ENCODE measurements around the gene CBLB.

Gene CBLB

DNA sequence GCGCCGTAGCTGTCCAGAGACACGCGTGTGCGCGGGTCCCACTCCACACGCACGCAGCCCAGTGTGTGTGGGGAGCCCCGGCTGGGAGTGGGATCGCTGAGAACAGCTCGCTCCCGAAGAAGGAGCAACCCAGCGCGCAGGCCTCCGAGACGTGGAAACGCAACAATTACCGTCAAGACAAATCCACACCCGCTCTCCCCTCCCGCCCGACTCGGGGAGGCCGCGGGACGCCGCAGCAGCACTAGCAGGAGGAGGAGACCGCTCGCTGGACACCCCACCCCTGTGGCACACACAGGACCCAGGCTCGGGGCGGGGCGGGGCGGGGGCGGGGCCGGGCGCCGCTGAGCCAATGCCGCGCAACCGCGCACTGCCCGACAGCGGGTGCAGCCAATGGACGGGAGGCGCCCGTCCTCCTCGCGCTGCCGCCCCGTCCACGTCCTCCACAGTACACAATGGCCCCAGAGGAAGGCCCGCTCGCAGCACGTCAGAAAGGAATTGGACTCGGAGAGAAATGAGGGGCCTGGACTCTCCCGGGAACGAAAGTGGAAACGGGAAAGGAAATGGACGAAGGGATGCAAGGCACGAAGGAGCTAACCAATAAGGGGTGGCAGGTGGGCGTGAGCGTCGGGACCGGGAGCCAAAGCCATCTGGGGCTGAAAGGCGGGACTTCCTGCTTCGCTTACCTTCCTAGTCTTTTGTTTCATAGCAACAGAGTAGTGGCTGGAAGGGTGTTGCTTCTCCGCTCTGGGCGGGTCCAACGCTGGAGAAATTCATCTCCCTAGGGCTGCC lies at the start of gene CBLB:
Gene CBLB, minus strand, starts transcription at position 271 of the 789 bp plus-strand sequence. CDS start 1,435 bp downstream, outside the sequence.
- peak; percentile 77 for DNase-seq (ENCODE audit: low read depth)

DNA sequence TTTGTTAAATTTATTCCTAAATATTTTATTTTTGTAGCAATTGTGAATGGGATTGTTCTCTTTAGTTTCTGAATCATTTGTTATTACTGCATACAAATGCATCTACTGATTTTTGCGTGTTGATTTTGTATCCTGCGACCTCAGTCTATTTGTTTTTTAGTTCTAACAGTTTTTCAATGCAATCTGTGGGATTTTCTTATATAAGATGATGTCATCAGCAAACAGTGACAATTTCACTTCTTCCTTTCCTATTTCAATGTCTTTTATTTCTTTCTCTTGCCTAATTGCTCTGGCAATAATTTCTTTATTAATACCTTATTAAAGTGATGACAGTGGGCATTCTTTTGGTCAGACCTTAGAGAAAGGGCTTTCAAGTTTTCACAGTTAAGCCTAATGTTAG lies 48.0 kb upstream of the CBLB start:
- no peak for DNase-seq (ENCODE audit: low read depth)

DNA sequence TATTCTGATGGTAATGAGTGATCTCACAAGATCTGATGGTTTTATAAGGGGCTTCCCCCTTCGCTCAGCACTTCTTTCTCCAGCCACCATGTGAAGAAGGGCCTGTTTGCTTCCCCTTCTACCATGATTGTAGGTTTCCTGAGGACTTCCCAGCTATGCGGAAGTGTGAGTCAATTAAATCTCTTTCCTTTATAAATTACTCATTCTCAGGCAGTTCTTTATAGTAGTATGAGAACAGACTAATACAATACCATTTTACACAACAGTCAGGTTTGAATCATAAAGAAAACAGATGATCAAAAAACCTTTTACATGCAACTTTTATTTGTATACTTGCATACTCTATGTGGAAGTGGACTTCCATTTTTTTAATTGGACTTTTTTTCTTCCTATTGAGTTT lies 46.7 kb upstream of the CBLB start:
- DNase-seq (ENCODE audit: low read depth), result no peak

DNA sequence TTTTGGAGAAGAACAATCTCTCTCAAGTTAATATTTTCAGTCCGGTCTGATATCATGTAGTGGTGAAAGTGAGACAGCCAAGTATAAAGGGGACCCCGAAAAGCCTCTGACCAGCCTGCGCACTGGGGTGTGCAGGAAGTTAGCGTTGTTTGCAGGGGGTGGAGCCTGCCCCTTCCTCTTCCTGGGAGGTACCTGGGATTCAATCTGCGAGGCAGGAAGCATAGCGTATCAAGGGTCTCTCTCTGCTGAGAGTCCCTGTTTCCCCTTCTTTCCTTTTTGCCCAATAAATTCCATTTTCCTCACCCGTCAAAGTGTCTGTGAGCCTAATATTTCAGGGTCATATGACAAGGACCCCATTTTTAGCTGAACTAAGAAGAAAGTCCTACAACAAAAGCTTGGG lies 44.8 kb upstream of the CBLB start:
- no peak for DNase-seq (ENCODE audit: low read depth)

DNA sequence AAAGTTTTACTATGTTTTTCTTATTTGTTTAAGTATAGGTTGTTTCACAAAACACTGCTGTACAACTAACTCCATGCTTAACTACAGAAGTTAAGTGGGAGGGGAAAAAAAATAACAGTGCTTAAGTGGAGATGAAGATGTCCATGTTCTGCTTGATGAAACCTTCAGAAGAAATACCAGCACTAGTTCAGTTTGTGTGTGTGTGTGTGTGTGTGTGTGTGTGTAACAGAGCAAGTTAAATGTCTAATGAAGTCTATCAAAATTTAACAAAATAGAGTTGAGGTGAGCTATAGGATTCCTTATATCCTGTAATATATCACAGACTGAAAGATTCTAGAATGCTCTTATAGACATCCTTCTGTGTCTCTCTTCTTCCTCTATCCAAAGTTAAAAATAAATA lies 44.1 kb upstream of the CBLB start:
- no peak for DNase-seq (ENCODE audit: low read depth)

DNA sequence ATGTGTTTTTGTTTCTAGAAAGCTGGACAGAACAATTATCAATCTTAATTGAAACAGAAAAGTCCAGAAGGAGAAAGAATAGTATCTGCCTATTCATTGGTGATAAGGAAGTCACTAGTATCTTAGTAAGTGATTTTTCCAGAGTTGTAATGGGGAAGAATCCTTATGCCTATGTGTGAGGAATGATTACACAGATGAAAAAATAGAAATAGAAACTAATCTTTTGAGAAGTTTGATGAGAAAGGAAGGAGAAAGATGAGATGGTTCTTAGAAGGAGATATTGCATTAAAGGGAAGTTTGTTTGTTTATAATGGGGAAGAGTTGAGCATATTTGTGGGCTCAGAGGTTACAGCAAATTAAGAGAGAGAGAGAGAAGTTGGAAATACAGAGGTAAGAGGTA lies 42.7 kb upstream of the CBLB start:
- no peak for DNase-seq (ENCODE audit: low read depth)

DNA sequence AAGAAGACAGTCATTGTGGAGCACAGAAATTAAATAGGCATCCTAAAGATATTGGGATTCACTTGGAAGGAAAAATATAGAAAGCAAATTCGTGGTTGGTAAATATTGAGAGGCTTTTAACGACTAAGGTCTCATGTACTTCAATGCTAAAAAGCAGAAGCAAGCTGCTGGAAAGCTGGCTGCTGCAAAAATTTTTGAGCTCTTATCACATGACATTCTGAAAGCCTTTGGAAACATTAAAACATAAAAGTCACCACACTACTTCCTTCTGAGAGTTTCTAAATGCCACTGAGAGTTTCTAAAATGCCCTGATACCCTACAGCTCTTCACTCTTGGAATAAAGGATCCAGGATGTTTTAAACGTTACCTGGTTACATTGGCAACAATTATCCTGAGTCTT lies 39.0 kb upstream of the CBLB start:
- no peak for DNase-seq (ENCODE audit: low read depth)

DNA sequence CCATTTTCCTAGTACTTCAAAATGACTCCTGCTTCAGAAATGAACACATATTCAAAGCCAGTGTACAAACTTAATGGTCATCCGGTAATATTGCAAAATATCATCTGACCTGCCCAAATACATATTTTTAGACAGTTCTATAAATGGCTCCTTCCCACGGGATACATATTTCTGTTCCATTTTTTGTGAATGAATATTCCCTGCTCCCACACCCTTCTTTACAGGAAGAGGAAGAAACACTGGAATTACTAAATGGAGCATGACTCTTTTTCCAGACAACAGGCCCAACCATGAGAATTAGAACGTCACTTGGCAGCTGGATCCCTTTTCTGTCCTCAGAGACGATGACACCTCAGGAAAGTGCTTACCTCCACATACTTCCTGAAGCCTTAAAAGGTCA lies 38.0 kb upstream of the CBLB start:
- no peak for DNase-seq (ENCODE audit: low read depth)

DNA sequence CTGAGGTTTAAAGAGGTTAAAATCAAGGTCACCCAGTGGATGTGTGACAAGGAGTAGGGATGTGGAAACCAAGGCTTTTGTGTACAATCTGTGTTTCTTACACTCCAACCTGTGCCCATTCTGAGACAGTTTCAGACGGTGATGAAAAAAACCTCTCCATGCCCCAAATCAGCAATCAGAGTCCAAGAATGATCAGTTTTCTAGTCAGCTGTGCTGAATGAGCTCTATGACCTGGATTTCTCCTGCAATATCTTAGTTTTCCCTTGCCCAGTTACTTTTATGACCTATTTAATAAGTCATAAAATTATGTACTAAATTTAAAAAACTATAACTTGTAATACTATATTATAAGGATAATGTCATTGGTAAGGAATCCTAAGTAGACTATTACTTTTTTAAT lies 37.5 kb upstream of the CBLB start:
- no peak for DNase-seq (ENCODE audit: low read depth)

DNA sequence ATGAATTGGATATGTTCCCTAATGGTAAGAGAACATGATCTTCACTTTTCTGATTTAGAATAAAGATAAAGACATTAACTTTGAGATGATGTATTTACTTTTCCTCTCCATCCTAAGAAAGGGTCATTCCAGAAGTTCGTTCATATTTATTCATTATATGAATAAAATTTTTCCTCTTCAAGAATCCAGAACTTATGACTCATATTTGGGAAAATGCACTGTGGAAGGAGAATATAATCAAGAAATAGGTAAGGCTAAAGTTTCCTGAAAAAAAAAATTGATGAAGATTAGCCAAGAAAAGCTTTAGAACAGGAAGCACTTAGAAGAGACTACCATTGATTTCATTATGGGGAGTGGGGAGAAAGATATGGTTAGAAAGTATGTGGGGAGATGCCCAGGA lies 36.5 kb upstream of the CBLB start:
- no peak for DNase-seq (ENCODE audit: low read depth)

DNA sequence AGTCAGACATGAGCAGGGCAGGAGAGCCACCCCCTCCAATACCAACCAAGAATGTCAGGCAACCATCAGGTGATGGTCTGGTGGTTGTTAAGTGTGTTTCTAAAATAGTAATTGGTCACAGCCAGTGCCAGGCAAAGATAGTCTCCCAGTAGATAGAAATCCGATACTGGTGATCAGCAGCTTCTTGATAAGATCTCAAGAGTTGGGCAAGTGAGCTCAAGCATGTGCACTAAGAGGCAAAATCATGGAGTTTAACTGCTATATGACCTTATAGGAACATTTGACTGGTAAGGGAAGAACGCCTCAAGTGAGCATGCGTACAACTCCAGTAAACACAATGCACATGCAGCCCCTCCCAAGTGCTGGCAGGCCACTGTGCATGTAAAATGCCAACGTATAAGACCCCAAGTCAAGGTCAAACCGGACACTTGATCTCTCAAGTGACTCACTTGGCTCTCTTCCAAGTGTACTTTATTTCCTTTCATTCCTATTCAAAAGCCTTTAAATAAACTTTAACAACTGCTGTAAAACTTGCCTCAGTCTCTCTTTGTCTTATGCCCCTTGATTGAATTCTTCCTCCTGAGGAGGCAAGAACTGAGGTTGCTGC lies 36.0 kb upstream of the CBLB start:
- no peak for DNase-seq (ENCODE audit: low read depth)

DNA sequence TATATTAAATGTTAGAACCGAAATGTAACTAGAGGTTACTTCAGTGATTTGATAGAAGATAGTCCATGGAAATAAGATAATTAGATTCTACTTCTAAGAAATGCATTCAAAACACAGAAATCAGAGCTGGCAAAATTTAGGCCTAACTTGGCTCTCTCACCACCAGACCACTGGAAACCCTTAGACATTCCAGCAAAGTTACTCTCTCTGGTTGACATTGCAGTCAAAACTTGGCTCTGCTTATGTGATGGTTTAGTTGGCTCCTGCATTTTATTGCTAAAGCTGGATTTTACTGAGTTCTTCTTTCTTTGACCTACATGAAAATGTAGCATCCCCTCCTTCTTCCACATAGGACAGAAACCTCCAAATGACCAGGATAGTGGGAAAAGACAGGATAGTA lies 35.4 kb upstream of the CBLB start:
- DNase-seq (ENCODE audit: low read depth), result no peak

DNA sequence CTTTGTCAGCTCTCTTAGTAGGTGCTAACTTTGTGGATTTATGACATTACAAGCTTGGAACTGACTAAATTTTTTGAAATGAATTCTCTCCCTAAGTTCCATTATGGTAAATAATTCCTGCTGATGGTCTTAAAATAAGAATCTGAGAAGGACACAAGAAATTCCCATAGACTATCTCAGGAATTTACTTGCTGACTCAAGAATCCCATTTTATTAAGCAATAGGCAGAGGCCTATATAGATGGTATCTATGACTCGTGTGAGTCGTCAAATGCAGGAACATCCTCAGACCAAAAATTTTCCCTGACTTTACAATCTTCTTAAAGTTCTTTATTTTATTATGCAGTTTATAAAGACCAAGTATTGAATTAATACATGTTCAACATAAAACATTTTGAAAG lies 30.7 kb upstream of the CBLB start:
- no peak for DNase-seq (ENCODE audit: low read depth)

DNA sequence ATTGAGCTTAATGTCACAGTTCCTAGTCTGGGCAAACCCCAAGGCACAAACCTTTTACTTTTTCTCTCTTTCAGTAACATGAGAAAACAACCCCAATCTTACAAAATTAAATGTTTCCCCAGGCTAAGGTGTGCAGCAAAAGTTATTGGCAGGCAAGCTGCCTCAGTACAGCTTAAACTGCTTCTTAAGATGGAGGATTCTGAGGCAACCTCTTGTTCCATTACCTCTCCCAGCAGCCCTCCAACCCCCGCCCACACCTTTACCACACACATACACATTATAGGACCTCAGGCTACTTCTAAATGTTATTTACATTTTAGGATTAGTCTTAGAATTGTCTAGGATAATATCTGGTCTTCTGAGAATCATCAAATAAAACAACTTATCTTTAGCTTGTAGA lies 22.3 kb upstream of the CBLB start:
- DNase-seq (ENCODE audit: low read depth), result no peak

DNA sequence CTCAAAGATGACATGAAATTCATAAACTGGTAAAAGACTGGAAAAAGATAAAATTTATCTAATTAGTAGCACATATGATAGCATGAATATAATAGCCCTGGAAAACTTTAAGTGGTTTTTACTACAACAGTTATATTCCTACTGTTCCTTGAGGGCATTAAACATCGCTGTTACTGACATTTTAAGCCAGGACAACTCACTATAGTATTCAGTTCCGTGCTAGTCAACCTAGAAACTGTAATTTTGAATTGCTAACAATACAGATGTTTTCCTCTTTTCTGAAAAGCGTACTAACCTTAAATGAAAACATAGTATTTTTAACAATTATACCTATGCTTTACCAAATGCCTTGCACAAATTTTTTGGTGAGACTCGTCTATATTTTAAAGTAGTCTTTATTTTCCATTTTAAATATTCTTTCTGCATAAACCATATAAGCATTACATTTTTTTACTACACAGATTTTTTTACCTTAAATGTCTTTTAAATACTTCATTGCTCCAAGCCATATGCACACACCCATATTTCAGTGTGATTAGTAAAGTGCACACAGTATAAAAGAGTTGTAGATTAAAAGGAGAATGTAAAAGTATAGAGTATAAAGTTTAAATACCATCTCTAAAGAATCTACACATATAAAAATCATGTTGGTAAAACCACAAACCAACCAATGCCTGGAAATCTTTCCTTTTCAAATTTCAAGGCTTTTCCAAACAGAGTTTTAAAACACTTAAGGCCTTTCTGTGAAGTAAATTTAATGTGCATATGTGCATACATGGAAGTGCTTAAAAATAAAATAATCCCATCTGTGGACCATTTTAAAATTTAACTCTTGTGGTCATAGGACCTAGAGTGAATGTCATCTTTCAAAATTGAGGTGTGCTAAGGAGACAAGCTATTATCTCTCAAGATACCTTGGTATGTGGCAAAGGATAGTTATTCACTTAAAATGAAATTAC lies 20.1 kb upstream of the CBLB start:
- no peak for DNase-seq (ENCODE audit: low read depth)

DNA sequence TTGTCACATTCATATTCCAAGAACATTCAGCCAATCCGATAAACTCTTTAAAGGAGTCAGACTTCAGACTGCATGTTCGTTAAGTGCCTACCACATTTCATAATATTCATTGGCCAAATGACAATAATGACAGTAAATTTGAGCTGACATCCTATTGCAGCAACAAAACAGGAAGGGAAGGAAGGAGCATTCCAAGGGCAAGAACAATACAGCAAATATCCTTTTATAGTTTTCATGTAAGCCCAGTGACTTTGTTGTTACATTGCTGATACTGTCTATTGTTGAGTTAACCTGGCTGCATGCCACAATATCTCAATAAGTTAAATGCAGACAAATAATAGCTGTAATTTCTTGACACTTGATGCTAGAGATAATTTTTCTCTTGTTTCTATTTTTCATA lies 16.4 kb upstream of the CBLB start:
- no peak for DNase-seq (ENCODE audit: low read depth)

DNA sequence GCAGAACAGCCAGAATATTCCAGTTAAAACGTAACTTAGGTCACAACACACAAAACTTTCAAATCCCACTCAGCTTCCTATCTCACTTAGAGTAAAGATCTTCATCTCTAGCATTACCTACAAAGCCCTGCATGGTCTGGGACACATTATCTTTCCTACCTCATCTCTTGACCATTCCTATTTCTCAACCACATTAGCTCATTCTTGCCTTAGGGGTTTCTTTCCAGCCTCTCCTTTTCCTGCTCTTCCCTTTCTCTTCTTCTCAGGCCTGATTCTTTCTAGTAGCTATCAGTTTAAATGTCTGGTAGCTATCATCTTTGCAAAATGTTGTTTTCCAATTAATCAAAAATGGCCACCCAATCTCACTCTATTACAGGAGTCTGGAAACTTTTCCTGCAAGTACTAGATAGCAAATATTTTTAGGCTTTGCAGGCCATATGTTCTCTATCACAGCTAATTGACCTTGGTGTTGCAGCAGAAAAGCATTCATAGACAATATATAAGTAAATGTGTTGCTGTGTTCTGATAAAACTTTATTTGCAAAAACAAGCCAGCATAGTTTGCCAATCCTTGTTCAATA lies 15.1 kb upstream of the CBLB start:
- DNase-seq (ENCODE audit: low read depth), result no peak

DNA sequence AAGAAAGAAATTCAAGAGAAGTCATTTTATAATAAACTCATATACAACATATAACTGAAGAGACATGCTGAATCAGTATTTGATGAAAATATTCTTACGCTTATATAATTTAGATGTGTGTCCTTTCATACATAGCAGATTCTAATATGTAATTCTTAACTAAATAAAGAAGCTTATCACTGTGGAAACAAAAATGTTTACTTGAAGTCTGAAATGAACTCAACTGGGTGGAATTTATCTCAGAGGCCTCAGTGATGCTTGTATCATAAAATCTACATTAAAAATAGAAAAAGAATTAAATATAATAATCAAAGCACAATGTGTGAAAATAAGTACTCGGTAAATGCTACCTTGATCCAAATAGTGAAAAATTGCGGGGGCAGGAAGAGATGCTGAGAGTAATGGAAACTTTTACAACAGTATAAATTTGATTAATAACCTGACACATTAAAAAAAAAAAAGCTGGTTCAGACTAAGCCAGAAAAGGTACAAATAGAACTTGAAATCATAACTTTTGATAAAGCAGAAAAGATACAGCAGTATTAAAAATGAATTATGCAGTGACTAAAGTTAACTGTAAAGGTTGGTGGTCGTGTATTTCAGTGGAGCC lies 12.0 kb upstream of the CBLB start:
- no peak for DNase-seq (ENCODE audit: low read depth)

DNA sequence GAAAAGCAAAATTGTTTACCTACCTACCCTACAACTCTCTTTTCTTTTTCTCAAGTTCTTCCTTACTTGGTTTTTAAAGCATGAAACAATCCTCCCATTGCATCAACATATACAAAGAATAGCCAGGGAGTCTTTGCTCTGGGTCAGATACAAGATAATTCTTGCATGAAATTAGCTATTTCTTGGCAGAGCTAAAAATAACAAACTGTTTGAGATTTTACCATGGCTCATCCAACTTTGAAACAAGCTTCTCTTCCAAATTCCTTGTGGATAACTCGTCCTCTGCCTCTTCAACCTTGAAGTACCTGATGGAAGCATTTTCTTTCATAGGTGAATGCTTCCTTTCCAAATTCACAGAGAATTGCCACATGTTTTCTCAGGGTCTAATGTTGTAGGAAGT lies 9.2 kb upstream of the CBLB start:
- no peak for DNase-seq (ENCODE audit: low read depth)

DNA sequence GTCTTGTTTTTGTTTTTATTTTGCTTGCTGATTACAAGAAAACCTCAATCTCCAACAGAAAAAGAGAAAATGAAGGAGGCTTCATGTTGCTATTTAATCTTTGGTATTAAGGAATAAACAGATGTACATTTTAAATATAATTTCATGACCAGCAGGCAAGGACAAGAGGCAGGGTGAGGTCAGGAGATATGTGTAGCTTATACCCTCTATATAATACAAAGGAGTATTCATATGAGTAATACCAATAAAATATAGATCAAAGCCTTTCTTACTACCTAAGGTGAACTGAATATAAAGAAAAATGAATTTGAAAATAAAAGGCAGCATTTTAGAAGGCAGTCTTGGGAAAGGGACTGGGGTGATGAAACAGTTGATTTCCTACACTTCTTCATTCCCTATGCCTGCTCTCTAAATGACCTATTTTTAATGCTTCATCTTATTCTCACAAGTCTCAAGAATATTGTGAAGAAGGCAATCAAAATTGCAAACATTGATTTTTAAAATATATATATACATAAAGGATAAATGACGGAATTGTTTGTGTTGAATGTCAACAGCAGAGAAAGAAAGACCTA lies 8.6 kb upstream of the CBLB start:
- DNase-seq (ENCODE audit: low read depth), result no peak

DNA sequence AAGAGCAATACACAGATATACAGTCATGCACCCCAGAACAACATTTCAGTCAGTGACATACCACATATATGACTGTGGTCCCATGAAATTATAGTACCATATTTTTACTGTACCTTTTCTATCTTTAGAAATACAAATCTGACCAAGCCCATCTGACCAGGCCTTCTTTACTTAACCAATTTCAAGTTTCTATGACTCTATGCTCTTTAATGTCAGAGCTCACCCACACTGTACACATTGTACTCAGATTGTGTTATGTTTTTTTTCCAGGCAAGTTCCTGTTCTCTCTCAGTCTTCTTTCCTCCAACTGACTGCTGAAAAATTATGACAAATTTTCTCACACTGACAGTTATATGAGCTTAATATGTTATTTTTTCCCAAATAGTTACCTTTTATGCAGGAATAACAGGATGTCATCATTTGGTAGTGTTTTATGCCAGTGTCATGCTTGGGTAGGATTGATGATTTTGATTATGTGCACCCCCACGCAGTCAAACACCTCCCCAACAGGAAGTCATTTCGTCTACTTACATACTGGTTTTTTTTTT lies 8.0 kb upstream of the CBLB start:
- no peak for DNase-seq (ENCODE audit: low read depth)
